Activated T-cell treated with anti-CD3 and anti-CD28 coated beads, Interleukin-2, amount 50 U/mL, for 24 hours (primary cell): Measurements from ENCODE around the gene HSF2.

Source experiments
- DNase-seq: peaks from one replicate; pipeline ENCODE4 v3.0.0-alpha.2; 2020
- H3K27ac Mint-ChIP-seq: 2 replicates; pipeline ENCODE4 v1.8.0; 2020; ENCODE audit warnings: mild to moderate bottlenecking, mixed read lengths
- H3K27me3 Mint-ChIP-seq: 2 replicates; pipeline ENCODE4 v1.8.0; 2020; ENCODE audit warnings: mixed read lengths
- H3K36me3 Mint-ChIP-seq: 2 replicates; pipeline ENCODE4 v1.8.0; 2020; ENCODE audit warnings: low read depth, mixed read lengths
- H3K4me1 Mint-ChIP-seq: 2 replicates; pipeline ENCODE4 v1.8.0; 2020; ENCODE audit warnings: low read depth, mixed read lengths
- H3K4me3 Mint-ChIP-seq: 2 replicates; pipeline ENCODE4 v1.8.0; 2020; ENCODE audit warnings: mild to moderate bottlenecking, moderate library complexity, mixed read lengths
- H3K9me3 Mint-ChIP-seq: 2 replicates; pipeline ENCODE4 v1.8.0; 2020; ENCODE audit warnings: mixed read lengths

Gene HSF2

GRCh38 chr6:122399348-122400120, at the start of gene HSF2:
Gene HSF2, plus strand, starts transcription at chr6:122399652. Its CDS starts 86 bp downstream, at chr6:122399738.
- H3K27me3 Mint-ChIP-seq = no peaks in the 10 kb centered on the region
- peaks cover 19% of the 10 kb centered on the region for H3K36me3 Mint-ChIP-seq
- peak; percentile 92 for DNase-seq
- H3K27ac Mint-ChIP-seq = peak within 1 kb of the TSS; percentile 96
- H3K9me3 Mint-ChIP-seq = no peaks in the 10 kb centered on the region
- peak within 1 kb of the TSS; percentile 93 for H3K4me3 Mint-ChIP-seq
- H3K4me1 Mint-ChIP-seq = peaks cover 43% of the 10 kb centered on the region

- Mint-ChIP-seq H3K4me3 (no peak overlapping the region), H3K27me3 (peaks cover 11% of the 10 kb centered on the region), H3K36me3 (no peaks in the 10 kb centered on the region), H3K4me1 (no peaks in the 10 kb centered on the region), H3K9me3 (no peaks in the 10 kb centered on the region), H3K27ac (no peak overlapping the region)
- DNase-seq = no peak
Observed at GRCh38 chr6:122352981-122353664, 46.3 kb upstream of the HSF2 start.

GRCh38 chr6:122360809-122361208, 38.6 kb upstream of the HSF2 start:
- Mint-ChIP-seq H3K4me3 (no peak overlapping the region), H3K27me3 (peaks cover 6% of the 10 kb centered on the region), H3K9me3 (no peaks in the 10 kb centered on the region), H3K27ac (no peak overlapping the region), H3K4me1 (no peaks in the 10 kb centered on the region), H3K36me3 (no peaks in the 10 kb centered on the region)
- DNase-seq = no peak

GRCh38 chr6:122361314-122361979, 38.0 kb upstream of the HSF2 start:
- H3K36me3 Mint-ChIP-seq = no peaks in the 10 kb centered on the region
- no peaks in the 10 kb centered on the region for H3K9me3 Mint-ChIP-seq
- H3K4me1 Mint-ChIP-seq = no peaks in the 10 kb centered on the region
- H3K27me3 Mint-ChIP-seq = peaks cover 6% of the 10 kb centered on the region
- DNase-seq = no peak
- H3K4me3 Mint-ChIP-seq = no peak overlapping the region
- H3K27ac Mint-ChIP-seq = no peak overlapping the region

GRCh38 chr6:122363769-122364483, 35.5 kb upstream of the HSF2 start:
- Mint-ChIP-seq H3K27me3 (no peaks in the 10 kb centered on the region), H3K36me3 (no peaks in the 10 kb centered on the region), H3K4me3 (no peak overlapping the region), H3K4me1 (no peaks in the 10 kb centered on the region), H3K27ac (no peak overlapping the region), H3K9me3 (no peaks in the 10 kb centered on the region)
- no peak for DNase-seq

GRCh38 chr6:122365775-122366403, 33.6 kb upstream of the HSF2 start:
- H3K36me3 Mint-ChIP-seq = no peaks in the 10 kb centered on the region
- H3K27me3 Mint-ChIP-seq = peaks cover 3% of the 10 kb centered on the region
- H3K27ac Mint-ChIP-seq = no peak overlapping the region
- no peak overlapping the region for H3K4me3 Mint-ChIP-seq
- H3K9me3 Mint-ChIP-seq = no peaks in the 10 kb centered on the region
- H3K4me1 Mint-ChIP-seq = no peaks in the 10 kb centered on the region
- DNase-seq = no peak

GRCh38 chr6:122367171-122367570, 32.3 kb upstream of the HSF2 start:
- no peaks in the 10 kb centered on the region for H3K9me3 Mint-ChIP-seq

GRCh38 chr6:122369536-122369935, 29.9 kb upstream of the HSF2 start:
- DNase-seq = no peak
- Mint-ChIP-seq H3K27ac (no peak overlapping the region), H3K9me3 (no peaks in the 10 kb centered on the region), H3K4me3 (no peak overlapping the region), H3K27me3 (peaks cover 6% of the 10 kb centered on the region), H3K4me1 (peaks cover 5% of the 10 kb centered on the region), H3K36me3 (no peaks in the 10 kb centered on the region)

More at GRCh38 chr6:122367171-122367570, 32.3 kb upstream of the HSF2 start:
- Mint-ChIP-seq H3K4me3 (no peak overlapping the region), H3K4me1 (no peaks in the 10 kb centered on the region), H3K36me3 (no peaks in the 10 kb centered on the region), H3K27me3 (peaks cover 4% of the 10 kb centered on the region), H3K27ac (no peak overlapping the region)
- no peak for DNase-seq

GRCh38 chr6:122372647-122373046, 26.8 kb upstream of the HSF2 start:
- Mint-ChIP-seq H3K36me3 (no peaks in the 10 kb centered on the region), H3K4me1 (peaks cover 14% of the 10 kb centered on the region), H3K4me3 (no peak overlapping the region), H3K9me3 (no peaks in the 10 kb centered on the region), H3K27ac (no peak overlapping the region), H3K27me3 (peaks cover 6% of the 10 kb centered on the region)
- DNase-seq = no peak

- H3K4me3 Mint-ChIP-seq = no peak overlapping the region
- peaks cover 6% of the 10 kb centered on the region for H3K27me3 Mint-ChIP-seq
- peaks cover 14% of the 10 kb centered on the region for H3K4me1 Mint-ChIP-seq
- H3K36me3 Mint-ChIP-seq = no peaks in the 10 kb centered on the region
- H3K27ac Mint-ChIP-seq = no peak overlapping the region
- no peaks in the 10 kb centered on the region for H3K9me3 Mint-ChIP-seq
- DNase-seq = no peak
Observed at GRCh38 chr6:122374307-122374706, 25.1 kb upstream of the HSF2 start.

GRCh38 chr6:122376246-122376645, 23.2 kb upstream of the HSF2 start:
- Mint-ChIP-seq H3K4me3 (no peak overlapping the region), H3K9me3 (no peaks in the 10 kb centered on the region), H3K4me1 (peaks cover 14% of the 10 kb centered on the region), H3K27me3 (peaks cover 7% of the 10 kb centered on the region), H3K36me3 (no peaks in the 10 kb centered on the region), H3K27ac (no peak overlapping the region)
- no peak for DNase-seq

GRCh38 chr6:122381494-122382265, 17.8 kb upstream of the HSF2 start:
- H3K4me3 Mint-ChIP-seq = no peak overlapping the region
- no peak overlapping the region for H3K27ac Mint-ChIP-seq

GRCh38 chr6:122385857-122386612, 13.4 kb upstream of the HSF2 start:
- Mint-ChIP-seq H3K4me1 (peaks cover 6% of the 10 kb centered on the region), H3K27ac (no peak overlapping the region), H3K9me3 (no peaks in the 10 kb centered on the region), H3K4me3 (no peak overlapping the region), H3K27me3 (peaks cover 4% of the 10 kb centered on the region), H3K36me3 (no peaks in the 10 kb centered on the region)
- no peak for DNase-seq

More at GRCh38 chr6:122381494-122382265, 17.8 kb upstream of the HSF2 start:
- Mint-ChIP-seq H3K27me3 (peaks cover 7% of the 10 kb centered on the region), H3K9me3 (no peaks in the 10 kb centered on the region), H3K4me1 (peaks cover 7% of the 10 kb centered on the region), H3K36me3 (no peaks in the 10 kb centered on the region)
- DNase-seq = peak; percentile 39
